B cell (primary cell): Measurements from ENCODE around the gene FOXN3. TPM values are rescaled to one million over a fixed set of nuclear protein-coding genes. Genes with fewer than 3 reads are reported as not detected.

Source experiments
- ATAC-seq: fragments of 200-7000 bp; cut with Tn5 transposase; one replicate; pipeline ENCODE4 v1.10.0; 2021; ENCODE audit warnings: low read depth, mild to moderate bottlenecking, moderate number of reproducible peaks, moderate library complexity
- CTCF ChIA-PET: fragments of 350-600 bp; sonication (Branson Sonifier 250); formaldehyde crosslinking; loops from one replicate; lab custom pipeline; 2021; ENCODE audit warnings: antibody characterized with exemption, inconsistent platforms; lab: Charles Lee
- POLR2A ChIA-PET: fragments of 350-600 bp; sonication (Branson Sonifier 250); formaldehyde crosslinking; loops from one replicate; lab custom pipeline; 2021; ENCODE audit warnings: antibody characterized with exemption; lab: Charles Lee
- DNase-seq: peaks from one replicate; pipeline ENCODE4 v3.0.0; 2013
- H2AFZ ChIP-seq: 2 replicates; pipeline ENCODE4 v1.6.1; 2012; ENCODE audit warnings: mild to moderate bottlenecking, low read depth, low read length; ENCODE audit not compliant: insufficient read depth, poor library complexity, severe bottlenecking
- H3K27ac ChIP-seq, 2 donors: 1 replicate in 1 of 2; 2 replicates in 1 of 2; pipeline ENCODE4 v1.5.1; 2012 to 2013; ENCODE audit warnings: low read length in 2 of 2, mild to moderate bottlenecking in 2 of 2, moderate library complexity in 1 of 2
- H3K27me3 ChIP-seq, 4 experiments: fragments of 200-600 bp in 1 of 4; sonication (generic) in 1 of 4; replicated peaks in 1 of 4; 1 replicate in 2 of 4; 2 replicates in 2 of 4; pipeline versions ENCODE4 v1.6.1 to v1.7.0; 2013 to 2016; ENCODE audit warnings: low read length in 3 of 4, mild to moderate bottlenecking in 2 of 4, mixed read lengths in 1 of 4, moderate library complexity in 1 of 4; ENCODE audit not compliant: insufficient read depth in 4 of 4, control insufficient read depth in 3 of 4; ENCODE audit errors: control extremely low read depth in 1 of 4
- H3K36me3 ChIP-seq, 2 experiments: replicated peaks in 1 of 2; 1 replicate in 1 of 2; 2 replicates in 1 of 2; pipeline versions ENCODE4 v1.6.1 to v1.7.1; 2013; ENCODE audit warnings: low read length in 1 of 2; ENCODE audit not compliant: insufficient read depth in 2 of 2, control insufficient read depth in 1 of 2; ENCODE audit errors: control extremely low read depth in 1 of 2, extremely low read depth in 1 of 2
- H3K4me1 ChIP-seq, 2 donors: fragments of 200-600 bp in 1 of 2; sonication (generic) in 1 of 2; 1 replicate in 1 of 2; 2 replicates in 1 of 2; pipeline versions ENCODE4 v1.5.1 to v1.6.1; 2013 to 2017; ENCODE audit warnings: low read length in 2 of 2; ENCODE audit not compliant: control insufficient read depth in 2 of 2, insufficient read depth in 2 of 2
- H3K4me2 ChIP-seq: replicated peaks from 2 replicates; pipeline ENCODE3; 2012; ENCODE audit warnings: mild to moderate bottlenecking, low read depth, low read length; ENCODE audit not compliant: poor library complexity, severe bottlenecking
- H3K4me3 ChIP-seq, 5 experiments: fragments of 200-600 bp in 1 of 5; sonication (generic) in 1 of 5; 1 replicate in 3 of 5; 2 replicates in 2 of 5; pipeline versions ENCODE4 v1.5.1 to v1.7.0; 2011 to 2016; ENCODE audit warnings: low read length in 4 of 5, mild to moderate bottlenecking in 4 of 5, low read depth in 2 of 5, control low read depth in 1 of 5, moderate library complexity in 1 of 5; ENCODE audit not compliant: insufficient read depth in 1 of 5; ENCODE audit errors: control extremely low read depth in 1 of 5, extremely low read depth in 1 of 5
- H3K79me2 ChIP-seq: fragments of 200-600 bp; sonication (generic); one replicate; pipeline ENCODE4 v1.6.0; 2016; ENCODE audit warnings: low read length; ENCODE audit not compliant: control insufficient read depth, insufficient read depth
- H3K9ac ChIP-seq: fragments of 200-600 bp; sonication (generic); 2 replicates; pipeline ENCODE4 v1.6.1; 2017; ENCODE audit warnings: mild to moderate bottlenecking, low read length, moderate library complexity
- H3K9me3 ChIP-seq, 3 donors: one replicate each; pipeline versions ENCODE4 v1.6.1 to v1.7.1; 2013; ENCODE audit warnings: low read length in 2 of 3; ENCODE audit not compliant: control insufficient read depth in 2 of 3, insufficient read depth in 1 of 3; ENCODE audit errors: control extremely low read depth in 1 of 3
- H4K20me1 ChIP-seq: 2 replicates; pipeline ENCODE4 v1.6.0; 2012; ENCODE audit warnings: mild to moderate bottlenecking, low read length; ENCODE audit not compliant: insufficient read depth, control insufficient read depth, poor library complexity, severe bottlenecking
- H3K27ac Mint-ChIP-seq: one replicate; pipeline ENCODE4 v1.8.0; 2021; ENCODE audit warnings: mixed read lengths
- H3K27me3 Mint-ChIP-seq: one replicate; pipeline ENCODE4 v1.8.0; 2021; ENCODE audit warnings: mixed read lengths
- H3K4me1 Mint-ChIP-seq: one replicate; pipeline ENCODE4 v1.8.0; 2021; ENCODE audit warnings: mixed read lengths
- H3K4me3 Mint-ChIP-seq: one replicate; pipeline ENCODE4 v1.8.0; 2021; ENCODE audit warnings: mixed read lengths
- H3K9me3 Mint-ChIP-seq: one replicate; pipeline ENCODE4 v1.8.0; 2022; ENCODE audit warnings: mixed read lengths; ENCODE audit not compliant: insufficient read depth
- CTCF ChIP-seq: fragments of 200-600 bp; IDR thresholded peaks from one replicate; pipeline ENCODE4 v1.8.0; 2022; ENCODE audit warnings: antibody characterized with exemption, mild to moderate bottlenecking
- EZH2 ChIP-seq: IDR thresholded peaks from 2 replicates; pipeline ENCODE4 v1.6.1; 2012; ENCODE audit warnings: borderline replicate concordance, low read depth, mild to moderate bottlenecking, moderate library complexity, low read length; ENCODE audit not compliant: insufficient read depth, poor library complexity, severe bottlenecking
- WGBS: methylation state at CpG from one replicate; pipeline ENCODE4 v1.1.5; 2013; ENCODE audit warnings: missing lambda C conversion rate; ENCODE audit not compliant: insufficient coverage; 5-methylcytosine and 5-hydroxymethylcytosine counted together
- intact Hi-C: fragments of 100-400 bp; cut with micrococcal nuclease; formaldehyde crosslinking; loops from one replicate; pipeline ENCODE4 v1.10.0; 2022
- polyA plus RNA-seq: library from polyadenylated mRNA; depleted of rRNA; stranded (reverse); fragments of >200 nt; gene quantifications from 2 replicates; pipeline ENCODE4 v1.2.3, GENCODE V29; 2012
- total RNA-seq, 2 donors: library from RNA; stranded (reverse); fragments of 120-200 nt in 1 of 2; gene quantifications; 1 replicate in 1 of 2; 2 replicates in 1 of 2; pipeline versions ENCODE4 v1.2.3 to v1.2.4, GENCODE V29; 2013 to 2022

FOXN3 gene
- total and polyA plus RNA-seq, 2 donors (not counting 1 experiment from before 2014, with no cell fraction given), result 80.6 to 98.2 TPM

DNA sequence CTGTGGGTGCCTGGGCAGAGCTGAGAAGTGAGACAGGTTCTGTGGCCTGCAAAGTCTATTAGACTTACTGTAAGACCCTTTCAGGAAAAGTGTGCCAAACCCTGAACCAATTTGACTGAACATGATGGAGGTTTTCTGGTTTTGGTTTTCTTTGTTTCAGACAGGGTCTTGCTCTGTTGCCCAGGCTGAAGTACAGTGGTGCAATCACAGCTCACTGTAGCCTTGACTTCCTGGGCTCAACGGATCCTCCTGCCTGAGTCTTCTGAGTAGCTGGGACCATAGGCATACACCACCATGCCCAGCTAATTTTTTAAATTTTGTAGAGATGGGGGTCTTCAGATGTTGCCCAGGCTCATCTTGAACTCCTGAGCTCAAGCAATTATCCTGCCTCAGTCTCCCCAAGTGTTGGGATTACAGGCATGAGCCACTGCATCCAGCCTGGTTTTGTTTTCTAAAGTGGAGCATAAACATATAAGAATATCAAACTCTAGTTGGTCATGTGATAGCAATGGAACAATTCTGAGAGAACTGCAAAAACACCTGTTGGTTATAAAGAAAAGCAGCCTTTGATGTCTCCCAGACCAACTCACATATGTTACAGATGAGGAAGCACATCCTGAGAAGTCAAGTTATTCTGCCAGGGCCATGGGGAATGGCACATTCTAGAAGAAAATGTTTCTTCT, 166.9 kb downstream of the FOXN3 start:
- H3K36me3 ChIP-seq, result peaks cover 0 to 16% of the 10 kb centered on the region in 2 experiments
- Mint-ChIP-seq H3K27me3 (no peaks in the 10 kb centered on the region), H3K4me1 (peaks cover 19% of the 10 kb centered on the region), H3K27ac (no peak overlapping the region), H3K4me3 (no peak overlapping the region), H3K9me3 (no peaks in the 10 kb centered on the region)
- peaks cover 85% of the 10 kb centered on the region for H3K79me2 ChIP-seq
- no peak overlapping the region for H2AFZ ChIP-seq
- no CpG with 5 or more reads among the region's 1 CpG for WGBS
- peaks cover 30% of the 10 kb centered on the region for H4K20me1 ChIP-seq
- ATAC-seq, result no peak
- H3K27ac ChIP-seq, result no peak overlapping the region
- CTCF ChIA-PET, result no interaction called here
- no peak overlapping the region for H3K9ac ChIP-seq
- peaks cover 0 to 7% (median 0%) of the 10 kb centered on the region in 3 donors for H3K9me3 ChIP-seq
- intact Hi-C loops, result no loop called here
- H3K27me3 ChIP-seq, result no peaks in the 10 kb centered on the region
- H3K4me3 ChIP-seq, result no peak overlapping the region
- POLR2A ChIA-PET, result no interaction called here
- TF ChIP-seq CTCF (no peak), EZH2 (no peak)
- H3K4me1 ChIP-seq, result peaks cover 0 to 6% of the 10 kb centered on the region in 2 donors
- H3K4me2 ChIP-seq, result no peak overlapping the region
- no peak for DNase-seq

- H3K4me3 Mint-ChIP-seq, result no peak overlapping the region
- peaks cover 4 to 6% of the 10 kb centered on the region in 2 donors for H3K4me1 ChIP-seq
- intact Hi-C loops, result no loop called here
- WGBS, result 97% methylated on average over 6 of the region's 7 CpGs
- H3K36me3 ChIP-seq, result peaks cover 0 to 16% of the 10 kb centered on the region in 2 experiments
- H3K4me1 Mint-ChIP-seq, result peaks cover 27% of the 10 kb centered on the region
- no peak overlapping the region for H2AFZ ChIP-seq
- no peaks in the 10 kb centered on the region for H3K27me3 ChIP-seq
- DNase-seq, result no peak
- no peak overlapping the region for H3K4me3 ChIP-seq
- TF ChIP-seq CTCF, result no peak
- no peak for TF ChIP-seq EZH2
- H3K9me3 Mint-ChIP-seq, result no peaks in the 10 kb centered on the region
- no peak overlapping the region for H3K4me2 ChIP-seq
- POLR2A ChIA-PET, result no interaction called here
- H3K9ac ChIP-seq, result no peak overlapping the region
- H3K27ac Mint-ChIP-seq, result no peak overlapping the region
- H3K9me3 ChIP-seq, result peaks cover 0 to 7% (median 0%) of the 10 kb centered on the region in 3 donors
- H3K79me2 ChIP-seq, result peaks cover 82% of the 10 kb centered on the region
- no peaks in the 10 kb centered on the region for H3K27me3 Mint-ChIP-seq
- CTCF ChIA-PET, result no interaction called here
- no peak for ATAC-seq
- peaks cover 23% of the 10 kb centered on the region for H4K20me1 ChIP-seq
- H3K27ac ChIP-seq, result no peak overlapping the region
Observed at GRCh38 chr14:89249065-89249695, 167.9 kb downstream of the FOXN3 start.
